Gastrocnemius medialis (tissue), 4 donors: ENCODE data around the gene CENPT.

ENCODE experiments used
- CTCF ChIP-seq, 5 experiments: fragments of 450-650 bp in 3 of 5; fragments of 200-600 bp in 2 of 5; sonication (generic) in 2 of 5; IDR thresholded peaks in 4 of 5; conservative IDR thresholded peaks in 1 of 5; 1 replicate in 4 of 5; 2 replicates in 1 of 5; pipeline ENCODE4 v1.5.1; 2016 to 2019; ENCODE audit warnings: antibody characterized with exemption in 5 of 5, mild to moderate bottlenecking in 3 of 5, moderate library complexity in 3 of 5
- POLR2A ChIP-seq, 2 donors: fragments of 450-650 bp; IDR thresholded peaks; one replicate each; pipeline ENCODE4 v1.6.1; 2017; ENCODE audit warnings: antibody characterized with exemption in 2 of 2, mild to moderate bottlenecking in 2 of 2, moderate library complexity in 2 of 2

GRCh38 chr16:67877064-67877463, 29.6 kb upstream of the CENPT start:
- TF ChIP-seq CTCF (IDR thresholded peaks at IDR 0.05 in 4 of 5, conservative IDR thresholded peaks at IDR 0.05 in 1 of 5) (no peak), POLR2A (IDR thresholded peaks at IDR 0.05) (no peak)
